GM21423 (cell line): ENCODE measurements around the gene UIMC1.
"Not testable (repeated sequence)": the region's sequence is repeated elsewhere in the genome, so short reads cannot be mapped to it uniquely, and the experiment has no call there.

Experiments
- ATAC-seq: cut with Tn5 transposase; IDR thresholded peaks from one replicate; pipeline ENCODE4 v1.9.1; 2021; ENCODE audit warnings: mild to moderate bottlenecking, moderate library complexity; ENCODE audit not compliant: unreplicated experiment

Gene UIMC1

GRCh38 chr5:176873541-176874172 is 132.9 kb downstream of the UIMC1 start:
- no peak for ATAC-seq

GRCh38 chr5:176873011-176873410 is 133.6 kb downstream of the UIMC1 start:
- not testable (repeated sequence) for ATAC-seq

DNA sequence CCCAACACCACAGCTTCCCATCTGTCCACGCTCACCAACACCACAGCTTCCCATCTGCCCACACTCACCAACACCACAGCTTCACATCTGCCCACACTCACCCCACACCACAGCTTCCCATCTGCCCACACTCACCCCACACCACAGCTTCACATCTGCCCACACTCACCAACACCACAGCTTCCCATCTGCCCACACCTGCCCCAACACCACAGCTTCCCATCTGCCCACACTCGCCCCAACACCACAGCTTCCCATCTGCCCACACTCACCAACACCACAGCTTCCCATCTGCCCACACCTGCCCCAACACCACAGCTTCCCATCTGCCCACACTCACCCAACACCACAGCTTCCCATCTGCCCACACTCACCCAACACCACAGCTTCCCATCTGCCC is 134.0 kb downstream of the UIMC1 start:
- not testable (repeated sequence) for ATAC-seq

DNA sequence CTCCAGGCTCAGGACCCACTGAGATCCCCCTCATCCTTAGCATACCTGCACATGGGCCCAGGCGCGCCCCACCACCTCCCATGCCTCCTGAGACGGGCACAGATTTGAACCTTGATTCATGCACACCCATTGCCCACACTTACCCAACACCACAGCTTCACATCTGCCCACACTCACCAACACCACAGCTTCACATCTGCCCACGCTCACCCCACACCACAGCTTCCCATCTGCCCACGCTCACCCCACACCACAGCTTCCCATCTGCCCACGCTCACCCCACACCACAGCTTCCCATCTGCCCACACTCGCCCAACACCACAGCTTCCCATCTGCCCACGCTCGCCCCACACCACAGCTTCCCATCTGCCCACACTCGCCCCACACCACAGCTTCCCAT is 135.9 kb downstream of the UIMC1 start:
- ATAC-seq, result not testable (repeated sequence)

DNA sequence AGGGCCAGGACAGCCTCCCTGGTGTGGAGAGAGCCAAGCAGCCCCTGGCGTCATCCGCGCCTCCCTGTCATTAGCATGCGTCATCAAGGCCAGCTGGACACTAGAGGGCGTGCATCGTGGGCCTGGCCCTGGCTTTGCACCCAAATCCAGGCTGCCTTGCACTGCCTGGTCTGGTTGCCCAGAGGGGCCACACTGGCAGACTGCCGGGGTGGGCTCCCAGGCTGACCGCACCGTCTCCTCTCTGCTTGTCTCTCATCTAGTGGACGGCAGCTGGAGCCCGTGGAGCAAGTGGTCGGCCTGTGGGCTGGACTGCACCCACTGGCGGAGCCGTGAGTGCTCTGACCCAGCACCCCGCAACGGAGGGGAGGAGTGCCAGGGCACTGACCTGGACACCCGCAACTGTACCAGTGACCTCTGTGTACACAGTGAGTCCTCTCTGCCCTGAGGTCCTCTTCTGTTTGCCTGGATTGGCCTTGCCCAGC is 136.4 kb downstream of the UIMC1 start:
- ATAC-seq, result no peak

DNA sequence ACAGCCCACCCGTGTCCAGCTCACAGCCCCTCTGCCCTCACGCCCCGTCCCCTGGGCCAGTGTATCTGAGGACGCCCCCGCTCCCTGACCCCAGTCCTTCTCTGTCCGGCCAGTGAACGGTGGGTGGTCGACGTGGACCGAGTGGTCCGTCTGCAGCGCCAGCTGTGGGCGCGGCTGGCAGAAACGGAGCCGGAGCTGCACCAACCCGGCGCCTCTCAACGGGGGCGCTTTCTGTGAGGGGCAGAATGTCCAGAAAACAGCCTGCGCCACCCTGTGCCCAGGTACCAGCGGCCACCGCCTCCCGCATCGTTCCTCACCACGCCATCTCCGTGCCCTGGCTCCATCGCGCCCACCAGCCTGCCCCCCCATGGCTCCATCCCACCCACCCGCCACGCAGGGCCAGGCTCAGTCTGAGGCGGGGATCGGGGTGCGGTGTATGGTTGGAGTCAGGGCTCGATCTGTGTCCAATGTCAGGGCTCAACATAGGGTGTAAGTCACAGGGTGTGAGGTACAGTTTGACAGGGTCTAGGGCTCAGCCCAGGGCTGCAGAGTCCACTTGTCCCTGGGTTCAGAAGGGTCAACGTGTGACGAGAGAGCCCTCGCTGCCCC is 137.0 kb downstream of the UIMC1 start:
- ATAC-seq, result no peak

DNA sequence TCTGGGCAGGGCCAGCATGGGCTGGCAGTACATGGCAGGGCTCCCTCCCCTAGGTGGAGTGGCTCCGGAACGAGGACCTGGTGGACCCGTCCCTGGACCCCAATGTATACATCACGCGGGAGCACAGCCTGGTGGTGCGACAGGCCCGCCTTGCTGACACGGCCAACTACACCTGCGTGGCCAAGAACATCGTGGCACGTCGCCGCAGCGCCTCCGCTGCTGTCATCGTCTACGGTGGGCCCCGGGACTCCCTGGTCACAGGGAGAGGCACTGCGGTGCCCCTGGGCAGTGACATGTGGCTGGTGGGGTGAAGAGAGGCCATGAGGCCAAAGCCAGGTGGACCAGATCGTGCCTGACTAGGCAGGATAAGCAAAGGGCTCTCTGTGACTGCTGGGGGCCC is 137.8 kb downstream of the UIMC1 start:
- no peak for ATAC-seq

GRCh38 chr5:176868126-176868525 is 138.5 kb downstream of the UIMC1 start:
- ATAC-seq, result no peak

DNA sequence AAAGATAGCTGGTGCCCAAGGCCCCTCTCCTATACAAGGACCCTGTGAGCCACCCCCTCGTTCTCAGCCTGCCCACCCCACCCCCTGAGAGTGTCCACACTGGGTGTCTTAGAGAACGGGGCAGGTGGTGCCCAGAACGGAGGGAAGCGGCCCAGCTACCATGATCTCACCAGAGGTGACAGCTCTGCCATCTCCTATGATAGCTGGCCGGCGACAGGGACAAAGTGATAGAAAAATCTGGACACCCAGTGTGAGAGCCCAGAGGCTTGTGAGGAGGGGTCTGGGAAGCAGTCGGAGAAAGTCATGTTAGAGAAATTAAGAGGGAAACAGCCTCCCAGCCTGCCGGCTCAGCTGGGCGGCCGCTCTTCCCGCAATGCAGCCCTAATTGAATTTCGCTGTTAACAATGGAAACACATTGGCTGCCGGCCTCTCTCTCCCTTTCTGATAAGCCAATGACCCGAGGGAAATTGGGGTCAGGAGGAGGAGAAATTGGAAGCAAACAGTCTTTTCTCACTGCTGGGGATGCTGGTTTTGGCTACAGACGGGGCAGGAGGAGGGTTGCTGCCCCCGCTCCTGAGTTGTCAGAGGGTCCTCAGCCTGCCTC is 139.8 kb downstream of the UIMC1 start:
- no peak for ATAC-seq

DNA sequence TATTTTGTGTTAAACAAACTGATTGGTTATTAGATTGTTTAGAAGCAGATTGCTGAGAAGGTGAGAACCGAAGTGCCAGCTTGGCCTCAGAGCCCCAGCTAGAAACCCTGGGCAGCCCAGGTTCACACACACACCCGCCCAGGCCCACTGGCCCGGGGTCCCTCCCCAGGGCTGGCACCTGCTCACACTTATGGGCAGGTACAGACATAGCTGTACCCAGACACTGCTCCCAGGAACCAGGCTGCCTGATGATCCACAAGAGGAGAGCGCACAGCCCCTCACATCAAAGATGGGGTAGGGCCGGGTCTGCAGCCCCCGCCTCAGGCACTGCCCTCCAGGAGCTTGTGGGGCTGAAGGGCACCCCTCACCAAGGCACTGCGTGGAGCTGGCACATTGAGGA is 140.6 kb downstream of the UIMC1 start:
- ATAC-seq, result no peak

- no peak for ATAC-seq
These were observed 141.8 kb downstream of the UIMC1 start for GRCh38 chr5:176864755-176865154.

DNA sequence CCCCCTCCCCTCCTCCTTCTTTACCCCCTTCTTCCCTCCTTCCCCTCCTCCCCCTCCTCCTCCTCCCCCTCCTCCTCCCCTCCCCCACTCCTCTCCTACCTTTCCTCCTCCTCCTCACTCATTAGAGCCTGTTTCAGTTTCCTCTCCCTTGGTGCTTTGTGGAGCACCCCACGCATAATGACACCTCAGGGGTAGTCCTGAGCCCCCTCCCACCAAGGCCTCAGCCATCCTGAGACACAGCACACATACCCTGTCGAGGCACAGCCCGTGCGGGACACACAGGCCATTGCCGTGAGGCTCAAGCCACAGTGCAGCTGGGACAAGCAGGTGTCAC is 142.8 kb downstream of the UIMC1 start:
- no peak for ATAC-seq

- no peak for ATAC-seq
These were observed 143.4 kb downstream of the UIMC1 start for GRCh38 chr5:176863041-176863764.

- ATAC-seq, result no peak
These were observed 144.1 kb downstream of the UIMC1 start for GRCh38 chr5:176862330-176862995.

DNA sequence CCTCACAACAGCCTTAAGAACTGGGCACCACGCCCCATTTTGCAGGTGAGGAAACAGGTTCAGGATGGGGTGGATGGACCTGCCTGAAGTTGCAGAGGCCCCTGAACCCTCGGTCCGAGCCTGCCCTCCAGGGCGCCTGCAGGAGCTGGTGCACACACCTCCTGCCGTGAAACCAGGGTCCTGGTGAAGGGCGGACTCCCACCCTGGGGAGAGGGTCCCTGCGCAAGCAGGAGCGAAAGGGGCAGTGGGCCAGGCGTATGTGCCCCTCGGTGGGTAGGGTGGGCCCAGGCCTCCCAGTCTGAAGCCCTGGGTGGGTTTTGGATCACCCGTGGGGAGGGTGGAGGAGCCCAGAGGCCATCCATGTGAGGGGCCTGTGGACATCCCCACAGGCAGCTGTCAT is 145.3 kb downstream of the UIMC1 start:
- no peak for ATAC-seq

GRCh38 chr5:176860381-176860780 is 146.2 kb downstream of the UIMC1 start:
- no peak for ATAC-seq

GRCh38 chr5:176859916-176860315 is 146.7 kb downstream of the UIMC1 start:
- no peak for ATAC-seq

DNA sequence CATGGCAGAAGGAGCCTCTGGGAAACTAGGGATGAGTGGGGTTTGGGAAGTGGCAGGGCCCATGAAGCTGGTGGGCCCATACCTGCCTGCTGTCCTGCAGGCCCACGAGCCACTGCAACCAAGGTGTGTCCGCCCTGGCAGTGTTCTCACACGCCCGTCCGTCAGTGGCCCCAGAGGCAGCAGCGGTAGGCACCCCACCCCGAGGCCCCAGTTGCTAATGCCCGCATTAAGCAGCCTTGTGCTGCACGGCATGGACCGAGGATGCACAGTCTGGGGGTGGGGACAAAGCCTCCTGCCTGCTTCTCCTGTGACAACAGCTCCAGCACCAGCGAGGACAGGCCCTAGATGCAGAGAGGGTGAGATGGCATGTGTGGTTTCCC is 148.7 kb downstream of the UIMC1 start:
- no peak for ATAC-seq

GRCh38 chr5:176857216-176857893 is 149.2 kb downstream of the UIMC1 start:
- ATAC-seq, result no peak

DNA sequence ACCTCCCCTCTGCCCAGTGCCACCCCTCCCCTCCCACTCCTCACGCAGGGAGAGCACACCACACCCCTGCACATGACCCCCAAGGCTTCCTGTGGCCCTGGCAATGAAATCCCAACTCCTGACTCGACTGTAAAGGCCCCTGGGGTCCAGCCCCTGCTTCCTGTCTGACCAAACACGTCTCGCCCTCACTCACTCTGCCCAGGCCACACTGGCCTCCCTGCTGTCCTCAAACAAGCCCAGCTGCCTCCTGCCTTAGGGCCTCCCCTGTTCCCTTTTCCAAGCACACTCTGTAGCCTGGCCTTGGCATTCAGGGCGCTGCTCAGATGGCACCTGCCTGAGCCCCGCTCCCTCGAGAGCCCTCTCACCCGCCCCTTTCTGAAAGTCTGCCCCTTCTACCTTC is 149.8 kb downstream of the UIMC1 start:
- no peak for ATAC-seq

GRCh38 chr5:176855598-176855997 is 151.0 kb downstream of the UIMC1 start:
- ATAC-seq, result no peak
